ENCODE data around the gene HOPX.

HOPX gene

GRCh38 chr4:56708146-56708545 is 27.1 kb upstream of the HOPX start:
- TF ChIP-seq CTCF (IDR thresholded peaks at IDR 0.05; ENCODE audit: borderline replicate concordance, insufficient read depth, low read depth, low read length): no peak

GRCh38 chr4:56705966-56706365 is 24.9 kb upstream of the HOPX start:
- no peak for TF ChIP-seq CTCF (IDR thresholded peaks at IDR 0.05; ENCODE audit: borderline replicate concordance, insufficient read depth, low read depth, low read length)
- H3K4me3 ChIP-seq (ENCODE audit: low read depth, low read length): no peak overlapping the region

More at GRCh38 chr4:56708146-56708545, 27.1 kb upstream of the HOPX start:
- H3K4me3 ChIP-seq (ENCODE audit: low read depth, low read length): no peak overlapping the region

GRCh38 chr4:56705334-56705733 is 24.2 kb upstream of the HOPX start:
- TF ChIP-seq CTCF (IDR thresholded peaks at IDR 0.05; ENCODE audit: borderline replicate concordance, insufficient read depth, low read depth, low read length): no peak
- H3K4me3 ChIP-seq (ENCODE audit: low read depth, low read length): no peak overlapping the region

- H3K4me3 ChIP-seq (ENCODE audit: low read depth, low read length): no peak overlapping the region
These were observed 23.2 kb upstream of the HOPX start for GRCh38 chr4:56704089-56704871.

GRCh38 chr4:56703378-56703777 is 22.3 kb upstream of the HOPX start:
- no peak overlapping the region for H3K4me3 ChIP-seq (ENCODE audit: low read depth, low read length)

More at GRCh38 chr4:56704089-56704871, 23.2 kb upstream of the HOPX start:
- TF ChIP-seq CTCF (IDR thresholded peaks at IDR 0.05; ENCODE audit: borderline replicate concordance, insufficient read depth, low read depth, low read length): no peak

GRCh38 chr4:56701644-56702043 is 20.5 kb upstream of the HOPX start:
- no peak for TF ChIP-seq CTCF (IDR thresholded peaks at IDR 0.05; ENCODE audit: borderline replicate concordance, insufficient read depth, low read depth, low read length)
- H3K4me3 ChIP-seq (ENCODE audit: low read depth, low read length): no peak overlapping the region

More at GRCh38 chr4:56703378-56703777, 22.3 kb upstream of the HOPX start:
- TF ChIP-seq CTCF (IDR thresholded peaks at IDR 0.05; ENCODE audit: borderline replicate concordance, insufficient read depth, low read depth, low read length): no peak

- no peak for TF ChIP-seq CTCF (IDR thresholded peaks at IDR 0.05; ENCODE audit: borderline replicate concordance, insufficient read depth, low read depth, low read length)
- no peak overlapping the region for H3K4me3 ChIP-seq (ENCODE audit: low read depth, low read length)
These were observed 20.0 kb upstream of the HOPX start for GRCh38 chr4:56701161-56701480.

Data from GM12875 (cell line).